GM19438 (cell line): ENCODE results near the gene TAF4.

ENCODE experiments used
- ATAC-seq: cut with Tn5 transposase; IDR thresholded peaks from one replicate; pipeline ENCODE4 v1.9.1; 2021; ENCODE audit warnings: low read depth; ENCODE audit not compliant: unreplicated experiment

The TAF4 gene

DNA sequence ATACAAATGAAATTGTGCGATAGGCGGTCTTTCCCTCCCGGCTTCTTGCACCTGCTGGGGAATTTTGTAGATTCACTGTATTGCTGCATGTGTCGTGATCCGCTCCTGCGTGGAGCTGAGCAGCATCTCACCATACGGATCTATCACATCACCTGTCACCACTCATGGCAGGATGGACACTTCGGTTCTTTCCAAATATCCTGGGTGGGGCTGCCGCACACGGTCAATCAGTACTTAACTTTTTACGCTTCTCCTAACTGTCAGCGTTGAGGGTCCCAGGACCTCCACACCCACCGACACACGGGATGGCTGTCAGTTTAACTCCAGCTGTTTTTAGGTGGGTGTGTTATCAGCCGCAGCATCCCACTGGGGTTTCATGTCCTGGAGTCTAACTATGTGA is 19.2 kb downstream of the TAF4 start:
- ATAC-seq = no peak

DNA sequence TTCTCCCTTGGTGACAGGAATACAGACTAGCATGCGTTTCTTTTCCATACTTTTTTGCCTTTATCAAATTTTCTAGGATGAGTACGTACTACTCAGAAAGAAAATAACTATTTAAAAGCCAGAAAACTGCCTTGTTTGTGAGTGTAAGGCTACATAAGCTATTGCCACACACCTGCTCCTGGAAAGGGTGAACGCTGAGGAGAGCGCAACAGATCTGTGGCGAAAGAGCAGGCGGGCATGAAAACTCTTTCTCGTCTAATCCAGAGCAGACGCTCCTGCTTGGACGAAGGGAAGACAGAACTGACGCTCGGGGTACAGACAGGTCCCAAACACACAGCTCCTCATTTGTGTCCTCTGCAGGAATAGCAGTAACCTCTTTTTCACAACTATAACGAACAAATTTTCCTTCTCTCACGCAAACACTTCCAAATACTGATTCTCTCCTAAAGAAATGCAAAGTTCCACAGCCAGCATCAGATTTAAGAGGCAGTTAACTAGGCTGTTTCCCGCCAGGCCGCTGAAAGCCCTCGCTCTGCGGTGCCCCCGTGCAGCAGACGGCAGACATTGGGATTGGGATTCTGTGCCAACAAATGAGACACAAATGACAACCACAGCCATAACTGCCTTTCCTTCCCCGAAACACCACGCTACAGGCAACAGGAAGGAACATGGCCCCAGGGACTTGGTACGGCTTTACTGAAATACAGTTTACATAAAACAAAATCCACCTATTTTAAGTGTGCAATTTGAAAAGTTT is 20.0 kb downstream of the TAF4 start:
- ATAC-seq = no peak

DNA sequence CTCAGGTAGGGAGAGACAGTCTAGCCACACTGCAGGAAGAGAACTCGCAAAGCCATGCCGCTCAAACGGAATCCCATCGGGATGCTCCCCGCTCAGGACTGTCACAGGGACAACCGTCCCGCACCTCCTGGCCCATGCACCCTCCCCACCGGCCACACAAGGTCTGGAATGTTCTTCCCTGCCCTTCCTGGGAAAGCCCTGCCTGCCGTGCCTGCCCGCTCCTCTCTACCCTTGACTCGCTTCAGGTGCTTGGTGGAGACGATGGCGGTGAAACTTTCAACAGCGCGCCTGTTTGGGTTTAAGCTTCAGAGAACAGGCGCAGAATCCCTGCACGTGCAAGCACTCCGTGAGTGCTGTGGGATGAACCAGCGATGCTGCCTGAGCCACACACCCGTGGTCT is 20.6 kb downstream of the TAF4 start:
- ATAC-seq = no peak

DNA sequence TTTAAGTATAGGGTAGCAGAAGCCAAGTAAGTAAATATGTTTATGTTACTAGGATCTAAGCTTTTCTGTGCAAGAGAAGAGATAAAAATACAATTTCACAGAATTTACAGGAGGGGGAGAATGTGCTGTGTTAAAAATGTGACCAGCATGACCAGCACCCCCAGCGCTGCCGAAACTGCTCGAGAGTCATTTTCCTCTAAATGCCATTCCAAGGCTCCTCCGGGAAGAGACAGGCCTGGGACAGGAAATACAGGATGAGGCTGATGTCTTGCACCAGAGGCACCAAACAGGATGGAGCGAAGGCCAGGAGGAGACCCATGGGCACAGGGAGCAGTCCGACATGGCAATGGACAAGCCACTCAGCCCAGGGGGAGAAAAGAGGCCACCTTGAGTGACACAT is 21.1 kb downstream of the TAF4 start:
- ATAC-seq = no peak

DNA sequence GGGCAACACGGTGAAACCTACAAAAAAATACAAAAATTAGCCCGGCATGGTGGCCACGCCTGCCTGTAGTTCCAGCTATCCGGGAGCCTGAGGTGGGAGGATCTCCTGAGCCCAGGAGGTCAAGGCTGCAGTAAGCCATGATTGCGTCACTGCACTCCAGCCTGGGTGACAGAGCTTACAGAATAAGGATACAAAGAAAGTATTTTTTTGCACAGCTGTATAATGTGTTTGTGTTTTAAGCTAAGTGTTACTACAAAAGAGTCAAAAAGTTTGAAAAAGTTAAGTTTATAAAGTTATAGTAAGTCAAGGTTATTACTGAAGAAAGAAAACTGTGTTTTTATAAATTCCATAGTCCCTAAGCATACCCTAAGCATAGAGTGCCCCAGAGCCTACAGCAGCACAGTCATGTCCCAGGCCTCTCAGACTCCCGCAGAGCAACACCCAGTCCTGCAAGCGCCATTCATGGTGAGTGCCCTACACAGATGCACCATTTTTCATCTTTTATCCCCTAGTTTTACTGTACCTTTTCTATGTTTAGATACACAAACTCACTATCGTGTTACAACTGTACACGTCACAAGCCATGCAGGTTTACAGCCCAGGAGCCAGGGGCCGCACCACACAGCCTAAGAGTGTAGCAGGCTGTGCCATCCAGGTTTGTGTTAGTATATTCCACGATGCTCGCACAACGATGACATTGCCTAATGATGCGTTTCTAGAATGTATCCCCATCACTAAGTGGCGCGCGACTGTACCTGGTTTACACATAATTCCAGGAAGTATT is 22.4 kb downstream of the TAF4 start:
- ATAC-seq = no peak

DNA sequence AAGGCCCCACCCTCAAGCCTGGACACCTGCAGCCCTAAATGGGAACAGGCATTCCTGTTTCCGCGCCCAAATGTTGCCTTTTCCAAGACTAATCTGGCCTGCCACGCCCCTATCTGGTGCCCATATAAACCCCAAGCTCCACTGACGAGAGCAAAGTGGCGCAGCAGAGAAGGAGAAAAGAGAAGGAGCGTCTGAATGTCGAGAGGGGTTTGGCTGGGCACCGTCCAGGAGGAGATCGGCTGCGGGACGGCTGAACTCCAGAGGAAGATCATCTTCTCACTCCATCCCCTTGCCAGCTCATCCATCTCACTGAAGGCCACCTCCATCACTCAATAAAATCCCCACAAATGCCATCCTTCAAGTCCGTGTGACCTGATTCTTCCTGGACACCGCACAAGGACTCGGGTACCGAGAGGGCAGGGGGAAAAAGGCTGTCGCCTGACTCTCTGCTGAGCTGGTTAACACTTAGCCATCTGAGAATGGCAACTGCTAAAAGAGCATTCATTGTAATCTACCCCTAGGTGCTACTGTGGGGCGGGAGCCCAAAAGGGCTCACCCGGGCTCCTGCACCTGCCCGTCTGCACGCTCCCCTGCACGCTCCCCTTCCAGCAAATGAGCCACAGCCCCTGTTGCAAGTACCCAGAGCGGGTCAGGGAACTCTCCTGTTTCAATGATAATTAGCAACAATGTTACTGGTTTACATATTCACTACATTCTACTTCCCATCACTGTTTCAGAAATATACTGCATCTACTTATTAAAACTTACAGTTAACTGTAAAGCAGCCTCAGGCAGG is 23.5 kb downstream of the TAF4 start:
- ATAC-seq = no peak

DNA sequence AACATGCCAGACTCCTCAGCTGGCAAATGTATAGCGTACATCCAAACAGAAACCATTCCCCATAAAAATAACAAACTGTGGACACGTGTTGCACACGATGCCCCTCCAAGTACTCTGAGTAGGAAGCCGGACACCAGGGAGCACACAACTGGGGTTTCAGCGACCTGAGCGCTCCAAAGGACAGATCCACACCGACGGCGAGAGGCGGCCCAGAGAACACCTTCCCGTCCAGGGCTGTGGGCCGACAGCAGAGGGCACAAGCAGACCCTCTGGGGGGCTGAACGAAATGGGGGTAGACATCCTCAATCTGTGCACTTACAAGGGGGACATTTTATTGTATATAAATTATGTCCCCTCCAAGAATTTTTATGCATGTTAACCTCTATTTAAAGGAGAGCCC is 24.7 kb downstream of the TAF4 start:
- ATAC-seq = no peak

DNA sequence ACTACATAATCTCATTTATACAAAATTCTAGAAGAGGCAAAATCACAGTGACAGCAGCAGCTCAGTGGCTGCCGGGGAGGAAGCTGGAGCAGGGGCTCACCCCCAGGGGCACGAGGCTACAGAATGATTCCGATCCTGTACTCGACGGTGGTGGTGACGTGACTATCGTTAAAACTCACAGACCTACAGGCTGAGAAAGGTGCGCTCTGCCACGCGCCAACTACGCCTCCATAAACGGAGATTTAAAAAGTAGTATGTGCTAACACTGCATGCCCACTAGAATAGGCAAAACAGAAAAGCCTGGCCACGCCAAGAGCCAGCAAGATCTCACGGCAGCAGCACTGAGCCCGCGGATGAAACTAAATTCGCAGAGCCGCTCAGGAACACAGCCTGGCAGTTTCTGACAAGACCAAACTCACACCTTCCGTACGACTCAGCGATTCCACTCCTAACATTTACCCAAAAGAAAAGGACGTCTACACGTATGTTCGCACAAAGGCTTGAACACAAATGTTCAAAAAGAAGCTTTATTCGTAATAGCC is 25.2 kb downstream of the TAF4 start:
- ATAC-seq = no peak

DNA sequence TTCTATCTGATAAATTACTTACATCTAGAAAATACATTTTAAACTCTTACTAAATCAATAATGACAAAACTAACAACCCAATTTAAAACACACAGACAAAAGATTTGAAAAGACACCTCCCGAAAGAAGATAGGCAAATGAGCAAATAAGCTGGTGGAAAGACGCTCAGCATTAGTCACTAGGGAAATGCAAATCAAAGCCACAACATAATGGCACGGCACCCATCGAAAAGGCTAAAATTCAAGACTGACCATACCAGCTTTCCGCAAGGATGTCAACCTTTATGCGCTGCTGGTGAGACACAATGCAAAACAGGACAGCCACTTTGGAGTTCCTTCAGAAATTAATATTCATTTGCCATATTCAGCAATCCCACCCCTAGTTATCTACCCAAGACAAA is 25.9 kb downstream of the TAF4 start:
- ATAC-seq = no peak

DNA sequence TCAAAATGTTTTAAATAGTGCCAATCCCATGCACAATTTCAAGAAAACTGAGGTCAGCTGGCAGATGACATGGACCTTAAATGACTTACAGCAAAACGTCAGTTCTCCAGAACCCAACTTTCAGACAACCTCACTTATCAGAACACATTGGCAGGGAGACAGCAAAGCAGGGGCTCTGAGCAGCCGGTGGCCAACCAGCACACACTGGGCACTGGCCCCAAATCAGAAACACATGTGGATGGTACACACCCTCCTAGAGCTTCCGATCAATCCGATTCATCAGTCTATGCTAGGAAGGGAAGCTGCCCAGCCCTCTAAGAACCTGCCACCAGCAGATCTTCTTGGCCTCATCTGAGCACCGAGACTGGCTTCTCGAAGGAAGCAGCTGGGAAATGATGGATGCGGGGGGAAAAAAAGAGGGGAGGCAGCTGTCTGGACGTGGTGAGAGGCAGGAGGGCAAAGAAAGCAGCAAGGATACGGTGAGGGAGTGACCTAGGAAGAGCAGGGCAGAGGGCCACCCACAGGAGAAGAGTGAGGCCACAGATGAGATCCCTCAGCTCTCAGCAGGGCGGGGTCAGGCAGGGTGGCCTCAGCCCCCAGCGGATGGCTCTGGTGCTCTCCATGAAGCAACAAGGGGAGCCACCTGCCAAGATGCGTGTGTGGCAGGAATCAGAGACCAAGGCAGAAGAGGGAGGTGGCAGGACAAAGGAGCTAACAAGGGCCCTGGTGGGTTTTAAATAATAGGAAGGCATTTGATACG is 32.9 kb downstream of the TAF4 start:
- no peak for ATAC-seq

DNA sequence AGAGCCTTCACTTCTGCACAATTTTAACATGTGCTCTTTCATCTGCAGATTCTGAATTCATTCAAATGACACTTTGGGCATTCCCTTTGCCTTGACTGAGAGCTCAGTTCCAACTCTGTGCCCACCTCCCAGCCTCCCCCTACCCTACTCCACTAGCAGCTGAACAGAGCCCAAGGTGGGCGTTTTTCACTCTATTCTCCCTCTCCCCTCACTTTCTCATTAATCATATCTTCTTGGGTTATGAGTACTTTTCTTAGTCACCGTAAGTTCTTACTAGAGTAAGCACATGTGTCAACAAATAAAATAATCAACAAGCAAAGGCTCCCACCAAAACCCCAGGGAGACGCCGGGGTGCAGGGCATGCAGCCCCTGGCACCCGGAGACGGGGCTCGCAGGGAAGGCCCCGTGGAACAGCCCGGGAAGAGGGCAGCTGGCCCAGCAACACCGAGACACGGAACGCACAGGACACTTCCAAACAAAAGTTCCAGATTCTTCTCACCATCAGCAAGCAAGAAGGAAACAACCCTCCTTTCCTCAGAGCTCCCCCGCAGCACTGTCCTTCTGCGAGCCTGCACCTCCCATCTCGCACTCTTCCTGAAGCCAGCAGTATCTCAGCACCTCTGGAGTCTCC is 34.1 kb downstream of the TAF4 start:
- ATAC-seq = no peak

DNA sequence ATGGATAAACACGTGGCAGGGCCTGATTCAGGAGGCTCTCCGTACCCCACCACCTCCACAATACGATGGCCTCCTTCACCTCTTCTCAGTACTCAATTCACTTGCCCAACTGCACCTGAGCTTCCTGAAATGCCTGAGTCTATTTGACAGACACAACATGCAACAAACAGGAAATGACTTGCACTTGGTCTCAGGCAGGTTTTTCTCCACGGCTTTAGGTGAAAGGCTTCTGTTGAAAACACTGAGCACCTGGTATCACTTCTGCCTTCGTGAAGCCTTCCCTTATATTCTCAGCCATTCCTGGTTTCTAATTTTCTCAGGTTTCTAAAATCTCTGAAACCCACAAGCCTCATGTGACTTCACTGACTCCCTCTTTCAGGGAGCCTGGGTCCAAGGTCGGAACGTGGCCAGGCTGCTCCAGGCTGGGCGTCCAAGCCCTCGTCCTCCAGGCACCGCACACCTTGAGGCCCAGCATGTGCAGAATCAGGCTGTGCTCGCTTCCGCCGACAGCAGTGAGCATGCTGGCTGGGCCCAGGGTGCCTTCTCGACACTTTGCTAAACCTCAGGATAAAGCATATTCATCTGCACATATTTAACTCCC is 34.7 kb downstream of the TAF4 start:
- peak; percentile 69 for ATAC-seq

DNA sequence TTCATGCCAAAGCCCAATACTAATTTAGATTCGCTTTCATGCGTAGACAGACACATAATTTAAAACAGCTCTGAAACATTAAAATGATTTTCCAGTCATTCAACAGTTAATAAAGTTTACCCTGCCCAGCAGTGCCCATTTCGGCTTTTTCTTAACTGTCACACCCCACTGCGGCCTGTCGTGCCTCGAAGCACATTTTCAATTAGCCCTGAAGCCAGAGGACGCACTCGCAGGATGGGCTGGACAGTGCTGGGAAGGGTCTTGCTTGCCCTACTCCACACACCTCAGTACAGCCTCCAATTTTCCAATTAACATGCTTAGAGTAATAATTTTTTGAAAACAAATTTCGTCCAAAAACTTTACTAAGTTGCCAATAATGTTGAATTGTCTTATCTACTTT is 35.3 kb downstream of the TAF4 start:
- no peak for ATAC-seq

DNA sequence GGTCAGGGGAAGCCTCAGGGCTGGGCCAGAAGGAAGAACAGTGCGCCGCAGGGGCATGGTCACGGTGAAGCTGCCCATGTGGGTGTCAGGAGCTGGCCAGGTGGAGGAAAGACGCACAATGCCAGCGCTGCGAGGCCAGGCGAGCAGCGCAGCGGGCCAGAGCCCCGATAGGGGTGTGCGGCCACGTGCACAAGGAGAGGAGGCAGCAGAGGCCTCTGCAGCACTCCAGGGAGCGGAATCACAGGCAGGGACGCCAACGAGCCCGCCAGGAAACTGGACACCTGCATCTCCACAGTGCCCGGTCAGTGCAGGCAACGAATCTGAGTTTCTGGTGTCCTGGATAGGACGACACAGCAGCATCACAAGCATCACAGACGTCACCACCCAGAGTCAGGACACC is 35.7 kb downstream of the TAF4 start:
- ATAC-seq = no peak

DNA sequence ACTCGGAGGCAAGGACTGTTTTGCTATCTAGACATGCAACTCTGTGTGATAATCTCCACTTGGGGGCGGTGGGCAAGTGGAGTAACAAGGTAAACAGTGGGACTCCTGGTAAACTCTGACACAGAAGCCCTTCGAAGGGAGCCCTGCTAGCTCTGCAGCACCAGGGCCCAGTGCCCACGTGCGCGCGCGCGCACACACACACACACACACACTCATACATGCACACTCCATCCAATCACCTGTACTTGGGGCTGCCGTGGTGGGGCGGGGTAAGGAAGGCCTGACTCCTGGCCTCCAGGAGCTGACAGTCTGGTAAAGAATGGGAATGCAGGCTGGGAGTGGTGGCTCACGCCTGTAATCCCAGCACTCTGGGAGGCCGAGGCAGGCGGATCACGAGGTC is 36.4 kb downstream of the TAF4 start:
- ATAC-seq = no peak

DNA sequence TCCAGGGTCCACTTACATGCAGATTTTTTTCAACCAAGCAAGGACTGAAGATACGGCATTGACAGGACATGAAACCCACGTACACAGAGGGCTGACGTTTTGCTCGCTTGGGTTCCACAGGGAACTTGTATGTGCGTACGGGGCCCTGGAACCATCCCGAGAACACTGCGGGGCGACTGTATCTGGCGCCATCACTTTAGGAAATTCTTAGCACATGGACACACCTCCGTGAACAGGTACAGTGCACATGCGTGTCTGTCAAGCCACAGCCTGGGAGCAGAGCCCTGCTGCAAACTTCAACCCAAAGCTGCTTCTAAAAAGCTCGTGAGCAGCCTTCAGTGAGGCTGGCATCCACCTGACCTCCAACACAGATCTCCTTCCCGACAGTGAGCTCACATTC is 37.3 kb downstream of the TAF4 start:
- no peak for ATAC-seq

DNA sequence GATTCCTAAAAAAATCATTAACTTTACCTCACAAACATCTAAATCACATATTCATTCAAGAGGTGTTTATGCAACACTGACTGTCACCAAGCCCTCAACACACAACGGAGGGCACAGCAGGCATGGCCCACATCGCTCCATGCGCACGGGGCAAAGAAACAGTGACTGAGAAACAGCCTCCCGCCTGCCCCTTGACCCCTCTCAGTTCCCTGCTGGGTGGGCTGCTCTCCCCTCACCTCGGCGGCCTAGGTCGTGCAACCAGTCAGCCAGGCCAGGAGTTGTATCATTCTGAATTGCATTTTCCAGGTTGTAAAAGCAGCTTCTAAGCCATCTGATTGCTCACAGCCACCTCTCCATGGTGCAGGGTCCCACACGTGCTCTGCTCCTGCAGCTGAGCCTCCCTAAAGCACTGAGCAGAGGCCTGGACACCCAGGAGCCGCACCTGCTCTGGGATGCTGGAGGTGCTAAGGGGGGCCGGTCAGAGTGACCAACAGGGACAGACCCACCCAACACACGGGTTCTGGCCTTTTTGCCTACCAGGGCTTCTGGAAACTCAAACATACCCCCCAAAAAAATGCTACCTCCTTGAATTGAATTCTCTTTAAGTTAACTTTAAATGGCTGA is 37.9 kb downstream of the TAF4 start:
- ATAC-seq = no peak

DNA sequence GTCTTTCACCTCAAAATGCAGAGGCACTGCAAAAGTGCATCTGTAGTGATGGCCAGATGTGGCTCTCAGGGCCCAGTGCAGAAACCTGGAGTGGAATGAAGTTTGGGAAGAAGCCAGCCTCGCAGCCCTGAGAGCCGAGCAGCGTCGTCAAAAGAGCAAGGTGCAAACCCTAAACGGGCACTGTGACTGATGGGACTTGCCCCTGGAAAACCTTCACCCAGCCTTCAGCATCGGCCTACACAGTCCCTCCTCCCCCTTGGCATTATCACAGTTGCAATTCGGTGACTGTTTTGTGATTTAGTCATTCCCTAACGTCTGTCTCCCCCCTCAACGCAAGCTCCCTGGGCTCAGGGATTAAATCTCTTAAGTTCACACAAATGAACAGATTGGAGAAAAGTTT is 38.6 kb downstream of the TAF4 start:
- ATAC-seq = no peak

DNA sequence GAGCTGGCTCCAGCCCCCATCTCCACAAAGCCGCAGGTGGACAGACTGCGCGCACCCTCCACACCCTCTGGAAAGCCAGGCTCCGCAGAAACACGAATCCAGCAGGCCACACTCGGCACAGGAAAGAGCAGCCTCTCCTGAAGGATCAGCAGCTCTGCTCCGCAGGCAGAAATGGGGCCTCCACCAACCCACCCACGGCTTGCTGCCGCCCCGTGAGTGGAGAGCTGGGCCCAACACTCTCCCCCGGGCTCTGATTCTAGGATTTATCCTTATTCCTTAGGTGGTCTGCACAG is 39.2 kb downstream of the TAF4 start:
- ATAC-seq = no peak
